OCI-LY1 (cell line): ENCODE data around the gene CASZ1.

Experiments
- H2AFZ ChIP-seq: fragments of 200-600 bp; sonication (generic), shearing (Covaris generic); 2 replicates; pipeline ENCODE4 v1.6.0; 2014; ENCODE audit warnings: antibody characterized with exemption, mild to moderate bottlenecking, low read length
- H3F3A ChIP-seq: fragments of 200-600 bp; sonication (generic), shearing (Covaris generic); 2 replicates; pipeline ENCODE4 v1.6.0; 2014; ENCODE audit warnings: mild to moderate bottlenecking, antibody characterized with exemption, low read length, moderate library complexity; ENCODE audit not compliant: insufficient read depth
- H3K27ac ChIP-seq: fragments of 200-600 bp; sonication (generic); 2 replicates; pipeline ENCODE4 v1.5.1; 2014; ENCODE audit warnings: low read length, mixed run types, mild to moderate bottlenecking, low read depth; ENCODE audit not compliant: poor library complexity, severe bottlenecking
- H3K27me3 ChIP-seq: fragments of 200-600 bp; sonication (generic); 2 replicates; pipeline ENCODE4 v1.6.0; 2014; ENCODE audit warnings: antibody characterized with exemption, mild to moderate bottlenecking, low read length, moderate library complexity; ENCODE audit not compliant: insufficient read depth
- H3K36me3 ChIP-seq: fragments of 200-600 bp; sonication (generic); 2 replicates; pipeline ENCODE4 v1.6.1; 2014; ENCODE audit warnings: mild to moderate bottlenecking, antibody characterized with exemption, low read length, moderate library complexity, mixed read lengths; ENCODE audit not compliant: insufficient read depth
- H3K4me1 ChIP-seq: fragments of 200-600 bp; sonication (generic); 2 replicates; pipeline ENCODE4 v1.5.1; 2014; ENCODE audit warnings: mild to moderate bottlenecking, low read length, moderate library complexity; ENCODE audit not compliant: insufficient read depth, severe bottlenecking
- H3K4me2 ChIP-seq: fragments of 200-600 bp; sonication (generic), shearing (Covaris generic); 2 replicates; pipeline ENCODE4 v1.6.1; 2014; ENCODE audit warnings: low read length
- H3K4me3 ChIP-seq: fragments of 200-600 bp; sonication (generic); 2 replicates; pipeline ENCODE4 v1.5.1; 2014; ENCODE audit warnings: low read length, low read depth, mild to moderate bottlenecking, mixed read lengths; ENCODE audit not compliant: poor library complexity, severe bottlenecking
- H3K79me2 ChIP-seq: fragments of 200-600 bp; shearing (Covaris generic); 2 replicates; pipeline ENCODE4 v1.6.1; 2016; ENCODE audit warnings: mixed run types, low read length, mixed read lengths; ENCODE audit not compliant: insufficient read depth
- H3K9ac ChIP-seq: fragments of 200-600 bp; sonication (generic), shearing (Covaris generic); 2 replicates; pipeline ENCODE4 v1.6.1; 2014; ENCODE audit warnings: mild to moderate bottlenecking, low read length, mixed read lengths
- H3K9me2 ChIP-seq: fragments of 200-600 bp; sonication (generic), shearing (Covaris generic); 2 replicates; pipeline ENCODE4 v1.6.1; 2014; ENCODE audit warnings: low read depth, mild to moderate bottlenecking, low read length, mixed read lengths
- H3K9me3 ChIP-seq: fragments of 200-600 bp; shearing (Covaris generic); 2 replicates; pipeline ENCODE4 v1.6.1; 2014; ENCODE audit warnings: low read length, mixed read lengths
- H4K20me1 ChIP-seq: fragments of 200-600 bp; sonication (generic), shearing (Covaris generic); 2 replicates; pipeline ENCODE4 v1.6.0; 2016; ENCODE audit warnings: mild to moderate bottlenecking, low read length; ENCODE audit not compliant: insufficient read depth
- CTCF ChIP-seq: fragments of 200-600 bp; sonication (generic), shearing (Covaris generic); IDR thresholded peaks from 2 replicates; pipeline ENCODE4 v1.5.1; 2017; ENCODE audit warnings: mild to moderate bottlenecking, antibody characterized with exemption, low read length, moderate library complexity, mixed read lengths
- EZH2 ChIP-seq: fragments of 200-600 bp; sonication (generic), shearing (Covaris generic); IDR thresholded peaks from 2 replicates; pipeline ENCODE4 v1.8.0; 2017; ENCODE audit warnings: borderline replicate concordance, mixed run types, mild to moderate bottlenecking, antibody characterized with exemption, low read length, moderate library complexity, mixed read lengths

Gene CASZ1

GRCh38 chr1:10674700-10675609, 121.5 kb downstream of the CASZ1 start:
- Histone ChIP-seq H3K9me2 (no peaks in the 10 kb centered on the region), H2AFZ (no peak overlapping the region), H3K9ac (no peak overlapping the region), H3K4me3 (no peak overlapping the region), H3K36me3 (no peaks in the 10 kb centered on the region), H4K20me1 (no peaks in the 10 kb centered on the region), H3K27me3 (no peaks in the 10 kb centered on the region), H3F3A (no peaks in the 10 kb centered on the region), H3K9me3 (no peaks in the 10 kb centered on the region), H3K4me2 (no peak overlapping the region), H3K79me2 (no peaks in the 10 kb centered on the region), H3K27ac (no peak overlapping the region), H3K4me1 (no peaks in the 10 kb centered on the region)
- TF ChIP-seq CTCF (no peak), EZH2 (no peak)

GRCh38 chr1:10674222-10674621, 122.2 kb downstream of the CASZ1 start:
- Histone ChIP-seq H3K4me2 (no peak overlapping the region), H4K20me1 (no peaks in the 10 kb centered on the region)

GRCh38 chr1:10673109-10673711, 123.2 kb downstream of the CASZ1 start:
- Histone ChIP-seq H3K27me3 (0 out of 2 replicates have a peak, but pooled peaks cover 6% of the 10 kb centered on the region), H4K20me1 (no peaks in the 10 kb centered on the region), H3F3A (no peaks in the 10 kb centered on the region), H3K9me2 (no peaks in the 10 kb centered on the region), H2AFZ (no peak overlapping the region), H3K9me3 (no peaks in the 10 kb centered on the region), H3K36me3 (no peaks in the 10 kb centered on the region), H3K9ac (no peak overlapping the region), H3K27ac (no peak overlapping the region), H3K79me2 (no peaks in the 10 kb centered on the region), H3K4me3 (no peak overlapping the region), H3K4me1 (no peaks in the 10 kb centered on the region), H3K4me2 (no peak overlapping the region)
- TF ChIP-seq CTCF (no peak), EZH2 (no peak)

More at GRCh38 chr1:10674222-10674621, 122.2 kb downstream of the CASZ1 start:
- Histone ChIP-seq H3K4me3 (no peak overlapping the region), H3K27me3 (no peaks in the 10 kb centered on the region), H3K79me2 (no peaks in the 10 kb centered on the region), H3F3A (no peaks in the 10 kb centered on the region), H3K36me3 (no peaks in the 10 kb centered on the region), H3K4me1 (no peaks in the 10 kb centered on the region), H2AFZ (no peak overlapping the region), H3K9me3 (no peaks in the 10 kb centered on the region), H3K9ac (no peak overlapping the region), H3K27ac (no peak overlapping the region), H3K9me2 (no peaks in the 10 kb centered on the region)
- TF ChIP-seq CTCF (no peak), EZH2 (no peak)
